HepG2 (cell line): ENCODE data around the gene KCNAB2. TPM values are rescaled to one million over a fixed set of nuclear protein-coding genes. Genes with fewer than 3 reads are reported as not detected.
A peak's percentile ranks its signal among the peaks of the same experiment; 100 is the strongest.

Experiments
- ATF2 ChIP-seq: sonication (generic); formaldehyde crosslinking; IDR thresholded peaks from 2 replicates; pipeline ENCODE4 v1.4.0; 2020; ENCODE audit warnings: missing genetic modification reagents
- ATF7 ChIP-seq, 2 experiments: fragments of 450-650 bp in 1 of 2; sonication (generic) in 1 of 2; formaldehyde crosslinking in 1 of 2; IDR thresholded peaks; 2 replicates each; pipeline versions ENCODE4 v1.4.0 to v1.6.1; 2016 to 2020; ENCODE audit warnings: antibody characterized with exemption in 1 of 2, mild to moderate bottlenecking in 1 of 2, missing genetic modification reagents in 1 of 2
- CCAR2 ChIP-seq: fragments of 200-400 bp; formaldehyde crosslinking; optimal IDR thresholded peaks from 2 replicates; pipeline ENCODE3; 2018; ENCODE audit warnings: low read depth, mild to moderate bottlenecking, low read length, moderate library complexity
- CENPBD1 ChIP-seq: sonication (generic); formaldehyde crosslinking; IDR thresholded peaks from 2 replicates; pipeline ENCODE4 v1.8.0; 2022; ENCODE audit warnings: missing genetic modification reagents, low read depth, mild to moderate bottlenecking, borderline replicate concordance
- EEA1 ChIP-seq: sonication (generic); formaldehyde crosslinking; IDR thresholded peaks from 2 replicates; pipeline ENCODE4 v1.5.1; 2020; ENCODE audit warnings: mild to moderate bottlenecking, missing genetic modification reagents, borderline replicate concordance
- HHEX ChIP-seq: IDR thresholded peaks from 2 replicates; pipeline ENCODE4 v1.6.1; 2016; ENCODE audit warnings: control low read depth
- PTBP1 ChIP-seq: fragments of 200-400 bp; formaldehyde crosslinking; IDR thresholded peaks from 2 replicates; pipeline ENCODE4 v1.6.1; 2018; ENCODE audit warnings: low read length, low read depth; ENCODE audit not compliant: poor library complexity, severe bottlenecking
- REST ChIP-seq, 2 experiments: IDR thresholded peaks; 2 replicates each; pipeline ENCODE4 v1.6.1; 2011 to 2012; ENCODE audit warnings: low read length in 2 of 2, borderline replicate concordance in 1 of 2, low read depth in 1 of 2, mild to moderate bottlenecking in 1 of 2, moderate library complexity in 1 of 2
- SNAI1 ChIP-seq: sonication (generic); formaldehyde crosslinking; IDR thresholded peaks from 2 replicates; pipeline ENCODE4 v1.5.0; 2020; ENCODE audit warnings: mild to moderate bottlenecking, missing genetic modification reagents, borderline replicate concordance
- SNAPC5 ChIP-seq: sonication (generic); formaldehyde crosslinking; IDR thresholded peaks from 2 replicates; pipeline ENCODE4 v1.8.1; 2023; ENCODE audit warnings: mild to moderate bottlenecking, missing genetic modification reagents, borderline replicate concordance
- TCF7 ChIP-seq: sonication (generic); IDR thresholded peaks from 2 replicates; pipeline ENCODE4 v1.6.1; 2016; ENCODE audit warnings: antibody characterized with exemption, low read depth
- USF2 ChIP-seq, 2 experiments: sonication (generic) in 1 of 2; formaldehyde crosslinking in 1 of 2; IDR thresholded peaks; 2 replicates each; pipeline versions ENCODE4 v1.5.1 to v1.6.1; 2011 to 2020; ENCODE audit warnings: borderline replicate concordance in 1 of 2, low read depth in 1 of 2, low read length in 1 of 2, mild to moderate bottlenecking in 1 of 2, missing genetic modification reagents in 1 of 2, moderate library complexity in 1 of 2
- ZNF18 ChIP-seq: sonication (generic); formaldehyde crosslinking; IDR thresholded peaks from 2 replicates; pipeline ENCODE4 v1.8.0; 2022; ENCODE audit warnings: mild to moderate bottlenecking, missing genetic modification reagents; ENCODE audit not compliant: insufficient replicate concordance
- ZNF337 ChIP-seq: sonication (generic); formaldehyde crosslinking; IDR thresholded peaks from 2 replicates; pipeline ENCODE4 v1.5.1; 2020; ENCODE audit warnings: missing genetic modification reagents, low read depth, mild to moderate bottlenecking, borderline replicate concordance
- ZNF580 ChIP-seq: IDR thresholded peaks from 2 replicates; pipeline ENCODE4 v1.6.1; 2016; ENCODE audit warnings: low read depth, borderline replicate concordance
- ZNF766 ChIP-seq: sonication (generic); formaldehyde crosslinking; IDR thresholded peaks from 2 replicates; pipeline ENCODE4 v1.5.0; 2020; ENCODE audit warnings: missing genetic modification reagents, borderline replicate concordance
- polyA plus RNA-seq, 8 experiments: library from polyadenylated mRNA; depleted of rRNA in 3 of 8; stranded (reverse) in 7 of 8; unstranded in 1 of 8; fragments of >200 nt; fragmentation: Illumina TruSeq in 4 of 8; extraction: Trizol in 4 of 8; gene quantifications; 2 replicates each; pipeline versions ENCODE4 v1.2.1 to v1.2.3, GENCODE V29; 2011 to 2016; ENCODE audit warnings: low read depth in 4 of 8, missing spikeins in 1 of 8, mixed read lengths in 1 of 8; ENCODE audit not compliant: insufficient read depth in 1 of 8
- total RNA-seq, 5 experiments: library from RNA; depleted of rRNA; stranded (reverse); fragments of >200 nt; fragmentation: Illumina TruSeq; extraction: Trizol; gene quantifications; 2 replicates each; pipeline ENCODE4 v1.2.3, GENCODE V29; 2016; ENCODE audit warnings: low read depth in 1 of 5

KCNAB2 gene
- total and polyA plus RNA-seq, 2 of the 13 experiments (the other 11 are each of a cell fraction or from before 2014, with no cell fraction given), result 6.2 to 8.8 TPM

- TF ChIP-seq USF2 (IDR thresholded peaks at IDR 0.05; ENCODE audit: low read depth, low read length) (peak; percentile 63; the same call in 1 of the 2 replicates), USF2 (CRISPR knock-in tag; IDR thresholded peaks at IDR 0.05; ENCODE audit: borderline replicate concordance) (peak; percentile 63; the same call in 1 of the 2 replicates), TCF7 (peak; percentile 69), CENPBD1 (CRISPR knock-in tag) (no peak), ATF7 (IDR thresholded peaks at IDR 0.05) (no peak), ATF7 (CRISPR knock-in tag; IDR thresholded peaks at IDR 0.05) (no peak), REST (IDR thresholded peaks at IDR 0.05; ENCODE audit: borderline replicate concordance in 1 of 2, low read depth in 1 of 2, low read length in 2 of 2) (no peak), ATF2 (CRISPR knock-in tag) (no peak), EEA1 (no peak), SNAI1 (CRISPR knock-in tag) (no peak), ZNF18 (CRISPR knock-in tag) (no peak), ZNF766 (CRISPR knock-in tag) (no peak), ZNF337 (no peak), HHEX (CRISPR knock-in tag) (no peak), ZNF580 (CRISPR knock-in tag) (no peak), SNAPC5 (CRISPR knock-in tag) (no peak), PTBP1 (no peak), CCAR2 (no peak)
Measured at GRCh38 chr1:6003568-6004411, 41.9 kb upstream of the KCNAB2 start (continued).
